Astrocyte (in vitro differentiated cells and primary cell): Measurements from ENCODE around the gene CD80. TPM values are rescaled to one million over a fixed set of nuclear protein-coding genes. Genes with fewer than 3 reads are reported as not detected.

ENCODE experiments used
- DNase-seq: peaks from one replicate; pipeline ENCODE4 v3.0.0-alpha.2; 2010; ENCODE audit warnings: low read depth
- FAIRE-seq: peaks from 2 replicates; lab custom pipeline; 2011; peaks lifted over from hg19 to GRCh38; lab: Jason Lieb, UNC
- H2AFZ ChIP-seq: 2 replicates; pipeline ENCODE4 v1.6.0; 2012; ENCODE audit warnings: low read depth, low read length, inconsistent platforms
- H3K27ac ChIP-seq: 2 replicates; pipeline ENCODE4 v1.5.1; 2011; ENCODE audit warnings: low read depth, low read length, inconsistent platforms
- H3K27me3 ChIP-seq: 2 replicates; pipeline ENCODE4 v1.6.0; 2011; ENCODE audit warnings: low read length, inconsistent platforms; ENCODE audit not compliant: insufficient read depth
- H3K36me3 ChIP-seq: 2 replicates; pipeline ENCODE4 v1.5.1; 2011; ENCODE audit warnings: low read length, inconsistent platforms; ENCODE audit not compliant: insufficient read depth
- H3K4me1 ChIP-seq: 2 replicates; pipeline ENCODE4 v1.5.1; 2011; ENCODE audit warnings: low read length, inconsistent platforms; ENCODE audit not compliant: insufficient read depth
- H3K4me2 ChIP-seq: 2 replicates; pipeline ENCODE4 v1.6.0; 2012; ENCODE audit warnings: low read length, inconsistent platforms
- H3K4me3 ChIP-seq: 2 replicates; pipeline ENCODE4 v1.5.1; 2011; ENCODE audit warnings: low read depth, mild to moderate bottlenecking, low read length, inconsistent platforms; ENCODE audit not compliant: insufficient read depth
- H3K79me2 ChIP-seq: 2 replicates; pipeline ENCODE4 v1.6.0; 2012; ENCODE audit warnings: mild to moderate bottlenecking, low read length, inconsistent platforms; ENCODE audit not compliant: insufficient read depth
- H3K9ac ChIP-seq: 2 replicates; pipeline ENCODE4 v1.6.0; 2012; ENCODE audit warnings: mild to moderate bottlenecking, low read length, inconsistent platforms
- H3K9me3 ChIP-seq: 2 replicates; pipeline ENCODE4 v1.5.1; 2012; ENCODE audit warnings: low read depth, mild to moderate bottlenecking, low read length, inconsistent platforms; ENCODE audit not compliant: insufficient read depth
- H4K20me1 ChIP-seq: 2 replicates; pipeline ENCODE4 v1.6.0; 2012; ENCODE audit warnings: low read length, inconsistent platforms; ENCODE audit not compliant: insufficient read depth
- H3K27ac Mint-ChIP-seq: one replicate; pipeline ENCODE4 v1.8.0; 2021; ENCODE audit warnings: mild to moderate bottlenecking, mixed read lengths; ENCODE audit not compliant: unreplicated experiment
- H3K27me3 Mint-ChIP-seq: one replicate; pipeline ENCODE4 v1.8.0; 2021; ENCODE audit warnings: low read depth, mixed read lengths; ENCODE audit not compliant: unreplicated experiment
- H3K36me3 Mint-ChIP-seq: one replicate; pipeline ENCODE4 v1.8.0; 2021; ENCODE audit warnings: low read depth, mixed read lengths; ENCODE audit not compliant: unreplicated experiment
- H3K4me1 Mint-ChIP-seq: one replicate; pipeline ENCODE4 v1.8.0; 2021; ENCODE audit warnings: low read depth, mixed read lengths; ENCODE audit not compliant: unreplicated experiment
- H3K4me3 Mint-ChIP-seq: one replicate; pipeline ENCODE4 v1.8.0; 2021; ENCODE audit warnings: mild to moderate bottlenecking, moderate library complexity, mixed read lengths; ENCODE audit not compliant: unreplicated experiment
- H3K9me3 Mint-ChIP-seq: one replicate; pipeline ENCODE4 v1.8.0; 2021; ENCODE audit warnings: mild to moderate bottlenecking, mixed read lengths; ENCODE audit not compliant: unreplicated experiment
- CTCF ChIP-seq: IDR thresholded peaks from 2 replicates; pipeline ENCODE4 v1.5.1; 2011; ENCODE audit warnings: low read depth, mild to moderate bottlenecking, inconsistent platforms, low read length, moderate library complexity; ENCODE audit not compliant: insufficient read depth
- EZH2 ChIP-seq: IDR thresholded peaks from 2 replicates; pipeline ENCODE4 v1.6.1; 2012; ENCODE audit warnings: mild to moderate bottlenecking, low read length, inconsistent platforms; ENCODE audit not compliant: insufficient read depth
- total RNA-seq: library from RNA; stranded (reverse); gene quantifications from 2 replicates; pipeline ENCODE4 v1.2.1, GENCODE V29; 2021

CD80 gene
- total RNA-seq, 1 donor from 2014 or later, result not detected

- no peaks in the 10 kb centered on the region for H3K27me3 ChIP-seq
- H3K4me3 ChIP-seq, result no peak overlapping the region
- Mint-ChIP-seq H3K36me3 (peaks cover 2% of the 10 kb centered on the region), H3K4me3 (no peak overlapping the region), H3K27me3 (no peaks in the 10 kb centered on the region), H3K27ac (no peak overlapping the region), H3K9me3 (no peaks in the 10 kb centered on the region), H3K4me1 (peaks cover 47% of the 10 kb centered on the region)
- H2AFZ ChIP-seq, result no peak overlapping the region
- no peak overlapping the region for H3K4me2 ChIP-seq
- no peaks in the 10 kb centered on the region for H3K79me2 ChIP-seq
- no peak for TF ChIP-seq EZH2
- no peak for TF ChIP-seq CTCF
- H3K9me3 ChIP-seq, result no peaks in the 10 kb centered on the region
- no peaks in the 10 kb centered on the region for H4K20me1 ChIP-seq
- DNase-seq, result no peak
- H3K36me3 ChIP-seq, result no peaks in the 10 kb centered on the region
- H3K9ac ChIP-seq, result no peak overlapping the region
- H3K4me1 ChIP-seq, result peaks cover 16% of the 10 kb centered on the region
- FAIRE-seq, result no peak
- no peak overlapping the region for H3K27ac ChIP-seq
These were observed 41.3 kb upstream of the CD80 start for GRCh38 chr3:119600732-119601131.

DNA sequence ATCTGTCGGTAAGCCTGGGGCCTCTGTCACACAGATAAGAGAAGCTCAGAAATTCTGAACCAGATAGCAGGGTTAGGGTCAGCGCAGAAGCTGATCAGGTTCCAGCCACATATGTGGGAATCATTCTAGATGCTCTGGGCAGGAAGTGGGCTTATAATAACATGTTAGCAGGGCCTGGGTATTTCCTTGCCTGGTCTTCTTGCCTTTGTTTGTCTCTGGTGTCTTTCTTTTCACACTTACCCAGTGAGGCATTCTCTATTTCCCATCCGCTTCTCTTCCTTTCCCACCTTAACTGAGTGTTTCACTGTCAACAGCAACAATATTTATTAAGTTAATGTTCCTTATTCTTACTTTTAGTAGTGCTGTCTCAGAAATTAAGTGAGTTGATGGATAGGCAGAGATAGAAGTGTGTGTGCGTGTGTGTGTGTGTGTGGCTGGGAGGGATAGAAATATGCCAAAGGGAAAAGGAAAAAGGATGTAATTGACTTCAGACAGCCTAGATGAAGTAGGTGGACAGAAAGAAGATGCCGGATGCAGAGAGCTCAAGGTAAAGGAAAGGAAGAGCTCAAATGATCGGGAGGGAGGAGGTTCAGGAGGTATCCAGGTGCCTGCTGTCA is 40.3 kb upstream of the CD80 start:
- H3K79me2 ChIP-seq, result no peaks in the 10 kb centered on the region
- no peaks in the 10 kb centered on the region for H3K9me3 Mint-ChIP-seq
- no peaks in the 10 kb centered on the region for H3K27me3 Mint-ChIP-seq
- no peak overlapping the region for H3K4me3 ChIP-seq
- peaks cover 2% of the 10 kb centered on the region for H3K36me3 Mint-ChIP-seq
- H3K4me3 Mint-ChIP-seq, result no peak overlapping the region
- no peaks in the 10 kb centered on the region for H4K20me1 ChIP-seq
- no peak overlapping the region for H3K27ac Mint-ChIP-seq
- H3K9ac ChIP-seq, result no peak overlapping the region
- H3K27ac ChIP-seq, result no peak overlapping the region
- FAIRE-seq (no peak), DNase-seq (no peak)
- peaks cover 13% of the 10 kb centered on the region for H3K4me1 ChIP-seq
- H3K9me3 ChIP-seq, result no peaks in the 10 kb centered on the region
- H3K4me1 Mint-ChIP-seq, result peaks cover 45% of the 10 kb centered on the region
- H3K27me3 ChIP-seq, result no peaks in the 10 kb centered on the region
- TF ChIP-seq CTCF (no peak), EZH2 (no peak)
- H2AFZ ChIP-seq, result no peak overlapping the region
- H3K36me3 ChIP-seq, result no peaks in the 10 kb centered on the region
- H3K4me2 ChIP-seq, result no peak overlapping the region

GRCh38 chr3:119598410-119599098 is 39.1 kb upstream of the CD80 start:
- H3K9me3 ChIP-seq, result no peaks in the 10 kb centered on the region
- DNase-seq, result no peak
- no peak overlapping the region for H3K9ac ChIP-seq
- H3K36me3 ChIP-seq, result no peaks in the 10 kb centered on the region
- Mint-ChIP-seq H3K4me3 (no peak overlapping the region), H3K9me3 (no peaks in the 10 kb centered on the region), H3K36me3 (peaks cover 2% of the 10 kb centered on the region), H3K4me1 (peaks cover 45% of the 10 kb centered on the region), H3K27ac (no peak overlapping the region), H3K27me3 (no peaks in the 10 kb centered on the region)
- no peaks in the 10 kb centered on the region for H3K27me3 ChIP-seq
- H4K20me1 ChIP-seq, result no peaks in the 10 kb centered on the region
- peaks cover 10% of the 10 kb centered on the region for H3K4me1 ChIP-seq
- no peak for TF ChIP-seq EZH2
- no peak for TF ChIP-seq CTCF
- H3K79me2 ChIP-seq, result no peaks in the 10 kb centered on the region
- no peak overlapping the region for H3K4me3 ChIP-seq
- no peak overlapping the region for H2AFZ ChIP-seq
- H3K4me2 ChIP-seq, result no peak overlapping the region
- no peak overlapping the region for H3K27ac ChIP-seq
- no peak for FAIRE-seq
